Measurements from ENCODE around the gene LRRFIP1.
"Not testable (repeated sequence)": the region's sequence is repeated elsewhere in the genome, so short reads cannot be mapped to it uniquely, and the experiment has no call there.

LRRFIP1 gene

DNA sequence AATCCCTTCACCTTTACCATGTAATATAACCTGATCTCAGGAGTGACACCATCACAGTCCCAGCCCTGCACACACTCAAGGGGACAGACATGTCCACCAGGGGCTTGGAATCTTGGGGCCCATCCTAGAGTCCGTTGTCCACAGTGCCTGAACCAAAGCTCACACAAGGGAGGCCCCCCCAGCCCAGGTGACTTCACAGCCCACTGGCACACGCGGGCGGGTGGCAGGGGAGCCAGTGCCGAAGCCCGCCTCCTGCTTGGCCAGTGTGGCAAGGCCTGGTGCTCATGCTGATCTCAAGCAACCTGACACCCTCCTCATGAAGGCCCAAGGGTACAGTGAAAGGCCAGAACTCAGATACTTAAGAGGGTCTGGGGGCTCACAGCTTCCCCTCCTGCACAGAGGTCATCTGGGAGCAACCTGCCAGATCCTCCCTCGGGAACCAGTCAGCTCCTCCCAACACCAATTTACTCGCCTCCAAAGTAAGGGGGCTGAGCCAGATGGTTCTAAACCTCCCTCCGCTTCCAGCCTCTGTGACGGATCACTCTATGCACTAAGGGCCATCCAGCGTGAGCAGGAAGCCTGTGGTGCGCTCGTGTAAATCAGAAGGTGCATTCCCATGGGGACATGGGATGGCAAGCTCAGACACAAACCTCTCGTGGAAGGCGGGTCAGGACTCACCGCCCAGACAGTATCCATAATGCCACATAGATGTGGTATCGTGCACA is 33.6 kb upstream of the LRRFIP1 start:
- TF ChIP-seq CTCF (IDR thresholded peaks at IDR 0.05; ENCODE audit: insufficient read depth, low read depth, low read length, missing control alignments), result no peak
- no peak overlapping the region for H3K4me3 ChIP-seq (ENCODE audit: low read depth, low read length)
- no peak for DNase-seq (ENCODE audit: low read depth)

GRCh38 chr2:237594514-237594871 is 32.9 kb upstream of the LRRFIP1 start:
- no peak for TF ChIP-seq CTCF (IDR thresholded peaks at IDR 0.05; ENCODE audit: insufficient read depth, low read depth, low read length, missing control alignments)
- no peak for DNase-seq (ENCODE audit: low read depth)
- no peak overlapping the region for H3K4me3 ChIP-seq (ENCODE audit: low read depth, low read length)

GRCh38 chr2:237595829-237596519 is 31.4 kb upstream of the LRRFIP1 start:
- not testable (repeated sequence) for DNase-seq (ENCODE audit: low read depth); H3K4me3 ChIP-seq (ENCODE audit: low read depth, low read length)

GRCh38 chr2:237596520-237597195 is 30.7 kb upstream of the LRRFIP1 start:
- DNase-seq (ENCODE audit: low read depth), result no peak
- TF ChIP-seq CTCF (IDR thresholded peaks at IDR 0.05; ENCODE audit: insufficient read depth, low read depth, low read length, missing control alignments), result no peak
- no peak overlapping the region for H3K4me3 ChIP-seq (ENCODE audit: low read depth, low read length)

- no peak overlapping the region for H3K4me3 ChIP-seq (ENCODE audit: low read depth, low read length)
- no peak for DNase-seq (ENCODE audit: low read depth)
- TF ChIP-seq CTCF (IDR thresholded peaks at IDR 0.05; ENCODE audit: insufficient read depth, low read depth, low read length, missing control alignments), result no peak
Measured at GRCh38 chr2:237597196-237598145, 29.9 kb upstream of the LRRFIP1 start.

GRCh38 chr2:237598468-237599208 is 28.7 kb upstream of the LRRFIP1 start:
- DNase-seq (ENCODE audit: low read depth), result no peak
- TF ChIP-seq CTCF (IDR thresholded peaks at IDR 0.05; ENCODE audit: insufficient read depth, low read depth, low read length, missing control alignments), result no peak
- H3K4me3 ChIP-seq (ENCODE audit: low read depth, low read length), result no peak overlapping the region
